H1 (cell line): ENCODE results near the gene TP53I13.

Experiments used
- CTCF ChIP-seq, 3 experiments: IDR thresholded peaks; 1 replicate in 2 of 3; 2 replicates in 1 of 3; pipeline versions ENCODE4 v1.5.1 to v1.6.1; 2011; ENCODE audit warnings: low read length in 3 of 3, mild to moderate bottlenecking in 3 of 3, inconsistent platforms in 2 of 3, low read depth in 1 of 3, moderate library complexity in 1 of 3; ENCODE audit not compliant: insufficient read depth in 1 of 3; ENCODE audit errors: control extremely low read depth in 1 of 3
- EGR1 ChIP-seq: IDR thresholded peaks from 2 replicates; pipeline ENCODE4 v1.6.1; 2011; ENCODE audit warnings: low read depth, low read length, borderline replicate concordance
- JUN ChIP-seq: IDR thresholded peaks from 2 replicates; pipeline ENCODE4 v1.6.1; 2011; ENCODE audit warnings: low read depth, mild to moderate bottlenecking, improper control_type of control experiment, low read length
- POLR2A ChIP-seq, 2 experiments: IDR thresholded peaks; 1 replicate in 1 of 2; 2 replicates in 1 of 2; pipeline ENCODE4 v1.6.1; 2011; ENCODE audit warnings: low read depth in 2 of 2, low read length in 2 of 2, mild to moderate bottlenecking in 2 of 2; ENCODE audit errors: control extremely low read depth in 1 of 2
- TBP ChIP-seq: IDR thresholded peaks from 2 replicates; pipeline ENCODE4 v1.6.1; 2011; ENCODE audit warnings: low read depth, low read length, improper control_type of control experiment

DNA sequence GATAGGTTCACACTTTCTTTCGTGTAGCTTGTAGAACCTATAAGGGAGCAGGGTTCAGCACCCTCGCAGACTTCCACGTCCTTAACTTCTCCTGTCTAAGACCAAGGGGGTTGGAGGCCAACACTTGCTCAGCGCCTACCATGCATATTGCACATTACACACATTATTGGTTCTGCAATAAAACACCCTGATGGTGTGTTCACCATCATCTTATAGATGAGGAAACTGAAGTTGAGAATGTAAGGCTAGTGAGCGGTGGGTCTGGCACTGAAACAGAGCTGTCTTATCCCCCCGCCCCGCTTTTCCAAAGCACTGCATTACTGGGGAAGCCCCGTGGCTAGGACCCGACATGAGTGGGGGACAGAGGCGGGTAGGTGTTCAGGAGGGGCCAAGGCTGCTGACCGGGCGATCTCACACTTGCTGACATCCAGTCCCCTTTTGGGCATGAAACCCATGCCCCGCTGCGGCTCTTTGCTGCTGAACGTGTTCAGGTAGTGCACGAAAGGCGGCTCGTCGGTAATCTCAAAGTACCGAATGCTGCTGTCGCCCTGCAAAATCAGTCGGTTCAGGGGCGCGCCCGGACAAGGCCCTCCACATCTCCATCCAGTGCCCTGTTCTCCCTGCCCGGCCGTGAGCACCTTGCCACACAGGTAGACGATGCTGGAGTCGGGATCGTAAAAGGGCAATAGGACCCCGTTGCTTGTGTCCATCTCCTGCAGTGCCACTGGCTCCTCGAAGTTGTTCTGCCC, 48.0 kb downstream of the TP53I13 start:
- TF ChIP-seq POLR2A (IDR thresholded peaks at IDR 0.05; ENCODE audit: control extremely low read depth in 1 of 2, low read depth in 2 of 2, low read length in 2 of 2) (no peak), JUN (no peak), EGR1 (no peak), TBP (no peak), CTCF (IDR thresholded peaks at IDR 0.05; ENCODE audit: control extremely low read depth in 1 of 3, insufficient read depth in 1 of 3, low read depth in 1 of 3, low read length in 3 of 3) (no peak)
